Cortex of kidney (tissue), 1 donor: ENCODE data around the gene SOBP.

Experiments
- DNase-seq: peaks from one replicate; lab custom pipeline; 2025; lab: John Stamatoyannopoulos, UW

SOBP gene

GRCh38 chr6:107523054-107523791, 33.3 kb downstream of the SOBP start:
- no peak for DNase-seq

DNA sequence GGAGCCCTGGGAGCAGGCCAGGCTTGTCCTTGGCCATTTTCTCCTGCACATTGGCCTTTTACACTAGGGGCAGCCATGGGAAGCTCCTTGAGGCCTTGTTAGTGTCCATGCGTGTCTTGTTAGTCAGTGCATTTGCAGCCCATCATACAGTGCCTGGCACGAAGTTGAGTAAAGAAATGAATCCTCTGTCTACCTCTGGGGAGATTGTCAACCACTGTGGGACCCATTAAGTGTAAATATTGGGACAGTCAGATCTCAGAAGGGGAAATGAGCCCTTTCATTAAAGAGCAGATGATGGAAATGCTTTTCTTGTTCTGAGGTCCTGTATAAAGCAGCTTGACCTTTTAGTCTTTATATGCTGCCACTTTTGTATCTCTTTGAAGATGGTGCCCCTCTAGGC, 33.9 kb downstream of the SOBP start:
- DNase-seq: no peak

- no peak for DNase-seq
Measured at GRCh38 chr6:107524626-107525025, 34.7 kb downstream of the SOBP start.

- DNase-seq: no peak
Measured at GRCh38 chr6:107531868-107532267, 42.0 kb downstream of the SOBP start.

- DNase-seq: no peak
Measured at GRCh38 chr6:107532706-107533105, 42.8 kb downstream of the SOBP start.

DNA sequence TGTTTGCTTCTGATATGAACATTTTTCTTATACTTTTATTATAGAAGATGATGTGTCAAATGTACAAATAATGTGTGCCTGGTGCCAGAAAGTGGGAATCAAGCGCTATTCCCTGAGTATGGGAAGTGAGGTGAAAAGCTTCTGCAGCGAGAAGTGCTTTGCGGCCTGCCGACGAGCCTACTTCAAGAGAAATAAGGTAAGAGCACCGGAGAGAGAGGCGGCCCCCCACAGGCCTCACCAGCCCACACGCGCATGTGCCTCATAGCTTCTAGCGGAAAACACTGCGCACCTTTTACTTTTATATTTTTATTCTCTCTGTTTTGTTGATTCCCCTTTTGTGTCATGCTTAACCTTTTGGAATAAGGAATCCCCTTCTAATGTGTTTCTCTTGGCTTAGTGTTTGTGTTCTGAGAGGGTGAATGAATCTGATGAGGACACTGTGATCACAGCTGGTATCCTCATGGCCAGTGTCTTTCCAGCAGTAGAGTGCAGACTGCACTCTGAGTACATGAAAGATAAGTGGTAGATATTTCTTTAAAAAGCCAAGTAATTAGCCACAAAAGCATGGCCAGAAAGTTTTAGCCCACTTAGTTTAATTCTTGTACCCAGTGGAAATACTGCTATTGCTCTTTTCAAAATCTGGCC, 43.6 kb downstream of the SOBP start:
- DNase-seq: no peak

- DNase-seq: no peak
Measured at GRCh38 chr6:107534571-107535141, 44.7 kb downstream of the SOBP start.

GRCh38 chr6:107535626-107536025, 45.7 kb downstream of the SOBP start:
- no peak for DNase-seq

DNA sequence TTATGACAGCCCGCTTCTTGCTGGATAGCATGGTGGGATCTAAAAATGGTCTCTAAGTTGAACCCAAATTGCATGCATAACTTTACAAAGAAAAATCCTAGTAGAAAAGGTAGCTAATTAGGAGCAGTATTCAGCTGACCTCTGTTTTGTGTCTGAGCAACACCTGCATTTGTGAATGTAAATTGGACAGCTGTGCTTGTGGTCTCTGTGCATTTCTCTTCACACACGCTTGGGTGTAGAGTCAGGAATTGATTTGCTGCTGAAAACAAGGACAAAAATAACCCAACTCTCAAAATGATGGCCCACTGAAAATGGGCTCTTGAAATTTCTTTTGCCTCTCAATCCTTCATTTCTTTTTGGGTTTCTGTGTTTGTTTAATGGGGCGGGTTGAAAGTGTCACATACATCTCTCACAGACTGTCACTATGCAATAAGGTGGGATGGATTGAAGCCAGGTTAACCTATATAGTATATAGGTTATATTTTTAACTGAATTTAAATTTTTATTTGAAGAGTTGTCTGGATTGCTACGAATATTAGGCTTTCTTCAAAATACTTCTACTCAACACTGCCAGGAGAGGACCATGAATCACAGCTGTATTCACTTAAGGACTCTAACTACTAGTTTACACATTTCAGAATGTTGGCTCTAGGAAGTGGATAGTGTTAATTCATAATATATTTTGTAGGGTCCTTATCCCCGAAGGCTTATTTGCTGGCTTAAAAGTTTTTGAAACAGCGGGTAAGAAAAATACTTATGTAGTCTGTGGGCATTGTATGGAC, 46.5 kb downstream of the SOBP start:
- no peak for DNase-seq

DNA sequence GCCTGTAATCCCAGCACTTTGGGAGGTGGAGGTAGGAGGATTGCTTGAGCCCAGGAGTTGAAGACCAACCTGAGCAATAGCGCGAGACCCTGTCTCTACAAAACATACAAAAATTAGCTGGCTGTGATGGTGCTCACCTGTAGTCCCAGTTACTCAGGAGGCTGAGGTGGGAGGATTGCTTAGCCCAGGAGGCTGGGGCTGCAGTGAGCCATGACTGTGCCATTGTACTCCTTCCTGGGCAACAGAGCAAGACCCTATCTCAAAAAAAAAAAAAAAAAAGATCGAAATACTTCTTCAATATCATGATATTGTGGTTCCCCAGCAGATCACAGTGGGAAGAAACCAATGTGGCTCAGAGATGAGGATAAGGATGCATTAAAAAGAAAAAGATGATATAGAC, 47.6 kb downstream of the SOBP start:
- no peak for DNase-seq

DNA sequence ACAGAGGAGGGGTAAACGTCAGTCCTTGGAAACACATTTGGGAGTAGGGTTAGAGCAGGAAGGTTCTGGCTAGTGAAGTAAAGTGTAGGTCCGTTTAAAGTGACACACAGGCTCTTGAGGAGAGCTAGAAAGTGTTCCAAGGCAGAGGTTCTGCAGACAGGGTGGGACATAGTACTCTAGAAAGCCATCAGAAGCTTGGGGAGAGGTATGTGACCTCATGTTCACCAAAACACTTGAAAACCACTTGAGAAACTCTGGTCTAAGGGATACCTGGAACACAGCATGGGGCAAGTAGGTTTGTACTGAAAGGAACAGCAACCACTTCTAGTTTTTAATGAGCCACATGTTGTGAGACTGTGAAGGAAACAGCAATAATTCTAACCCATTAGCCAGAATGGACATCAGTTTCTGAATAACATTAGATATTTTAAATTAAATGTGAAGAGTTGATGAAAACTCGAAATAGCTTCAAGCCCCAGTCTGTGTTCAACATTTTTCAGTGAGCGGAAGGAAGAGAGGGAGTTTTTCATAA, 49.0 kb downstream of the SOBP start:
- DNase-seq: no peak

- no peak for DNase-seq
Measured at GRCh38 chr6:107539409-107539808, 49.5 kb downstream of the SOBP start.

DNA sequence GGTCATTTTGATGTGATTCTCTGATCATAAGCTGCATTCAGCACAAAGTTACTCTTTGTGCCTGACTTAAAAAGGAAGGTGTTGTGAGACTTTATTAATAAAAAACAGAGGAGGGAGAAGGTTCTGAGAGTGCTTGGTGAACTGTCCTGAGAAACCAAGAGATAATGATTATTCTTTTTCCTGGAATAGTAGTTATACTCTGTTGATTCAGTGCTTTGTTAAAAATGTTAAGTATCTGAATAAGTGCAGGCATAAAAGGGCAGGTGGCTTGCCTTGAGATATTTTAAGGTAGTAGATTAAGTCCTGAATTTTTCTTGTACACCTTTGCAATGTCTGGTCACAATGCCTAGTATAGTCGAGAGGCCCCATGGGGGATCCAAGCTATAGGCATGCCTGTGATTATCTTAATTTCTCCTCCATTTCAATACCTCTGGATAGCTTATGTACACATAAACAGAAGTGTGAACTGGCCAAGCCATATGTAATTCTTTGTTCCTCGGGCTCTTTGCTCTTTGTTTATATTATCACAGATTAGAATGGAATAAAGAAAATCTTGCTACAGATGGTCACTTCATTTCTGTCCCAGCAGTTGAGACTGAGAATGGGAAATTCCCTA, 50.0 kb downstream of the SOBP start:
- no peak for DNase-seq

DNA sequence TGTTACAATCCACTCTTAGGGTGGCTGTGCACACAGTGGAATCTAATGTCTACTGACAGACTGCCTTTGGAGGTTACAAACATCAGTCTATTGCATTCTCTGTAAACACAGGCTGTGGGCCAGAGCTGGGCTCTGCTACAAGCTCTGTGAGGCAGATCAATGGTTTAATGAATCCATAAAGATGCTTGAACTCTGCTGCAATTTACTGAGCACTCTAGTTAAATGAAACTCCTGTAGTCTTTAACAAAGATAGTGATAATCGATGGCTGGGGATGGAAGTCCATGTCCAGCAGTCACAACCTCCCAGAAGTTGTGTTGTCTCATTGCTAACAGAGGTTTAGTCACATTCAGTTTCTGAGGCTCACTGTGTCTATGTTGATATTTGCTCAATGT, 50.5 kb downstream of the SOBP start:
- no peak for DNase-seq

GRCh38 chr6:107542192-107542668, 52.3 kb downstream of the SOBP start:
- no peak for DNase-seq

DNA sequence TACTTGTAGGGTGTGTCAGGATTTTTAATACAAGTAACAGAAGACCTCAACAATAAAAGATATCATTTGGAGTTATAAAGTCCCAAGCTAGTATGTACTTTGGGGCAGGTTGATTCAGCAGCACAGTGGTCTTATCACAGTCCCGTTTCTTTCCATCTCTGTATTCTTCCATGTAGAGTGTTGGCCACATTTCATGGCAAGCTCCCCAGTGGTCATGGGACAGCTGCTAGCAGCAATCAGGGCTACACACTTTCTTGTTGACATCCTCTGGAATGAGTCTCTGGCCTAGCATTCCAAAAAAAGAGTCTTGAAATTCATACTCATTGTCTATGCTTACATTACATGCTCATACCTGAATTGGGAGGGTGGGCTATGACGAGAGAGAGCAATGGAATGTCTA, 53.2 kb downstream of the SOBP start:
- no peak for DNase-seq

DNA sequence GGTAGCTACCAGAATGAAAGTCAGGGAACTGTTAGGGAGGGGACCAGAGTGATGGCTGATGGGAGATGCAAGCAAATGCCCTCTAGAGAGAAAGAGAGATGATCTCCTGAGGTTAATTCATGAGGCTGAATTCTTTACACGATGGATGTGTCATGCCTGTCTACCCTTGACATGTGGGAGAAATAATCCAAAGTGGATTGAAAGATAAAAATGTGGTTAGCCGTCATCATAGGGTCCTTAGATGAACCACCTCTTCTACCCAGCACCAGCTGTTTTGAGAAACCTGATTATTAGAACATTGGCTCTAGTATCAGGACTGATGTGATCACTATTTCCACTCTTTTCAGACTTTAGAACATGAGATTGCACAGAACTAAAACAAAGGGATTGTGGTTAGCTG, 53.6 kb downstream of the SOBP start:
- no peak for DNase-seq

DNA sequence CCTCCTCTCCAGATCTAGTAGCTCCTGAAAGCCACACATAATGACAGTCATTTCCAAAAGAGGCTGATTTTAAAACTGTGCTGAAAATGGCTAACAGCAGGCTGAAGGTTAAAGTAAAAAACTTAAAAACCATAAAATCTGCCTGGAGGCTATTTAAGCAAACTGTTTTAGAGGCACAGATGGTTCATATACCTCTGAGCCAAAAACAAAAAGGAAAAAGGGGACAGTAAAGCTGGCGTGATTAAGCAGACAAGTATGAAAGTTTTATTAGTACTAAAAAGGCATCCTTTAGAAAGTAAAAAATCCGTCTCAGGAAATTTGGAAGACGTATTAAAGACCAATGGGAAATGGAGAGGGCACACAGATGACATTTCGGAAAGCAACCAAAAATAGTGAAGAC, 55.8 kb downstream of the SOBP start:
- no peak for DNase-seq

GRCh38 chr6:107546691-107547450, 57.0 kb downstream of the SOBP start:
- no peak for DNase-seq

DNA sequence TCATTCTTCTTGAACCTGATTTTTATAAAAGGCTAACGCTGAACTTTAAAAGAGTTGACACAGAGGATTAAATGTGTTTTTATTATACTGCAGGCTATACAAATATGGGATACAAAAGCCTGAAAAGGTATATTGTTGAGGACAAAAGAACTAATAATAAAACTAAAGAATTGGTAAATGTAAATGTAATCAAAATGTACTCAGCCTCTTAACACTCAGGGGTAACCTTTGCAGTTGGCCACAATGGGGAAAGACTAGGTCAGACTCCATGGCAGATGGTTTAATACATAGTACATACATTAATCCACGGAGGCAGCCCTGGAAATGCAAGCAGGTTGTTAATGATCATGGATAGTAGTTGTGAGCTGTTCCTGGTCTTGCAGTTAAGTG, 57.5 kb downstream of the SOBP start:
- DNase-seq: no peak

- DNase-seq: no peak
Measured at GRCh38 chr6:107550241-107550840, 60.4 kb downstream of the SOBP start.
